ENCODE measurements around the gene TDO2. TPM values are rescaled to one million over a fixed set of nuclear protein-coding genes. Genes with fewer than 3 reads are reported as not detected.
"Not testable (repeated sequence)": the region's sequence is repeated elsewhere in the genome, so short reads cannot be mapped to it uniquely, and the experiment has no call there.

The TDO2 gene
- total and polyA plus RNA-seq, 4 donors = 0.15 to 0.79 (median 0.50) TPM

- no peaks in the 10 kb centered on the region for H3K36me3 ChIP-seq (ENCODE audit: control insufficient read depth, insufficient read depth, low read length)
- H3K27me3 ChIP-seq (ENCODE audit: control insufficient read depth, insufficient read depth, low read length) = no peaks in the 10 kb centered on the region
- WGBS (ENCODE audit: insufficient coverage) = no CpG with 5 or more reads among the region's 3 CpGs
- H3K4me1 ChIP-seq (ENCODE audit: control insufficient read depth, insufficient read depth, low read length) = no peaks in the 10 kb centered on the region
- H3K4me3 ChIP-seq (ENCODE audit: low read depth, low read length) = no peak overlapping the region
- H3K9me3 ChIP-seq (ENCODE audit: control insufficient read depth, insufficient read depth, low read length) = no peaks in the 10 kb centered on the region
- no peak overlapping the region for H3K27ac ChIP-seq (ENCODE audit: low read depth, low read length)
- DNase-seq (ENCODE audit: low read depth in 4 of 6, low spot score in 6 of 6) = no peak
Measured at GRCh38 chr4:155929833-155930232, 26.3 kb downstream of the TDO2 start.

GRCh38 chr4:155930330-155930729, 26.8 kb downstream of the TDO2 start:
- Histone ChIP-seq H3K4me1 (ENCODE audit: control insufficient read depth, insufficient read depth, low read length) (no peaks in the 10 kb centered on the region), H3K4me3 (ENCODE audit: low read depth, low read length) (no peak overlapping the region), H3K36me3 (ENCODE audit: control insufficient read depth, insufficient read depth, low read length) (no peaks in the 10 kb centered on the region), H3K9me3 (ENCODE audit: control insufficient read depth, insufficient read depth, low read length) (no peaks in the 10 kb centered on the region), H3K27ac (ENCODE audit: low read depth, low read length) (no peak overlapping the region), H3K27me3 (ENCODE audit: control insufficient read depth, insufficient read depth, low read length) (no peaks in the 10 kb centered on the region)
- no peak for DNase-seq (ENCODE audit: low read depth in 4 of 6, low spot score in 6 of 6)
- WGBS (ENCODE audit: insufficient coverage) = no CpG with 5 or more reads among the region's 2 CpGs

- Histone ChIP-seq H3K9me3 (ENCODE audit: control insufficient read depth, insufficient read depth, low read length) (no peaks in the 10 kb centered on the region), H3K4me1 (ENCODE audit: control insufficient read depth, insufficient read depth, low read length) (no peaks in the 10 kb centered on the region), H3K27me3 (ENCODE audit: control insufficient read depth, insufficient read depth, low read length) (no peaks in the 10 kb centered on the region), H3K36me3 (ENCODE audit: control insufficient read depth, insufficient read depth, low read length) (no peaks in the 10 kb centered on the region), H3K4me3 (ENCODE audit: low read depth, low read length) (no peak overlapping the region), H3K27ac (ENCODE audit: low read depth, low read length) (no peak overlapping the region)
- no peak for DNase-seq (ENCODE audit: low read depth in 4 of 6, low spot score in 6 of 6)
- no CpG with 5 or more reads among the region's 4 CpGs for WGBS (ENCODE audit: insufficient coverage)
Measured at GRCh38 chr4:155931634-155932033, 28.1 kb downstream of the TDO2 start.

GRCh38 chr4:155934634-155935033, 31.1 kb downstream of the TDO2 start:
- WGBS (ENCODE audit: insufficient coverage) = 83% methylated on average over 2 of the region's 4 CpGs
- H3K9me3 ChIP-seq (ENCODE audit: control insufficient read depth, insufficient read depth, low read length); H3K4me3 ChIP-seq (ENCODE audit: low read depth, low read length); H3K4me1 ChIP-seq (ENCODE audit: control insufficient read depth, insufficient read depth, low read length); H3K36me3 ChIP-seq (ENCODE audit: control insufficient read depth, insufficient read depth, low read length); H3K27ac ChIP-seq (ENCODE audit: low read depth, low read length); DNase-seq (ENCODE audit: low read depth in 4 of 6, low spot score in 6 of 6); H3K27me3 ChIP-seq (ENCODE audit: control insufficient read depth, insufficient read depth, low read length): not testable (repeated sequence)

GRCh38 chr4:155935389-155935986, 32.0 kb downstream of the TDO2 start:
- DNase-seq (ENCODE audit: low read depth in 4 of 6, low spot score in 6 of 6) = no peak
- no peak overlapping the region for H3K27ac ChIP-seq (ENCODE audit: low read depth, low read length)
- no peaks in the 10 kb centered on the region for H3K9me3 ChIP-seq (ENCODE audit: control insufficient read depth, insufficient read depth, low read length)
- no peaks in the 10 kb centered on the region for H3K36me3 ChIP-seq (ENCODE audit: control insufficient read depth, insufficient read depth, low read length)
- WGBS (ENCODE audit: insufficient coverage) = 94% methylated on average over 3 of the region's 4 CpGs
- H3K4me1 ChIP-seq (ENCODE audit: control insufficient read depth, insufficient read depth, low read length) = no peaks in the 10 kb centered on the region
- H3K27me3 ChIP-seq (ENCODE audit: control insufficient read depth, insufficient read depth, low read length) = no peaks in the 10 kb centered on the region
- no peak overlapping the region for H3K4me3 ChIP-seq (ENCODE audit: low read depth, low read length)

- DNase-seq (ENCODE audit: low read depth in 4 of 6, low spot score in 6 of 6) = no peak
- Histone ChIP-seq H3K9me3 (ENCODE audit: control insufficient read depth, insufficient read depth, low read length) (no peaks in the 10 kb centered on the region), H3K4me1 (ENCODE audit: control insufficient read depth, insufficient read depth, low read length) (no peaks in the 10 kb centered on the region), H3K36me3 (ENCODE audit: control insufficient read depth, insufficient read depth, low read length) (no peaks in the 10 kb centered on the region), H3K4me3 (ENCODE audit: low read depth, low read length) (no peak overlapping the region), H3K27me3 (ENCODE audit: control insufficient read depth, insufficient read depth, low read length) (no peaks in the 10 kb centered on the region), H3K27ac (ENCODE audit: low read depth, low read length) (no peak overlapping the region)
- WGBS (ENCODE audit: insufficient coverage) = 67% methylated on average over 1 of the region's 6 CpGs
Measured at GRCh38 chr4:155941085-155941790, 37.7 kb downstream of the TDO2 start.

GRCh38 chr4:155941820-155942219, 38.3 kb downstream of the TDO2 start:
- Histone ChIP-seq H3K4me3 (ENCODE audit: low read depth, low read length) (no peak overlapping the region), H3K27ac (ENCODE audit: low read depth, low read length) (no peak overlapping the region), H3K4me1 (ENCODE audit: control insufficient read depth, insufficient read depth, low read length) (no peaks in the 10 kb centered on the region), H3K27me3 (ENCODE audit: control insufficient read depth, insufficient read depth, low read length) (no peaks in the 10 kb centered on the region), H3K36me3 (ENCODE audit: control insufficient read depth, insufficient read depth, low read length) (no peaks in the 10 kb centered on the region), H3K9me3 (ENCODE audit: control insufficient read depth, insufficient read depth, low read length) (no peaks in the 10 kb centered on the region)
- WGBS (ENCODE audit: insufficient coverage) = no CpG with 5 or more reads among the region's 1 CpG
- DNase-seq (ENCODE audit: low read depth in 4 of 6, low spot score in 6 of 6) = no peak

GRCh38 chr4:155943605-155944291, 40.3 kb downstream of the TDO2 start:
- no peaks in the 10 kb centered on the region for H3K9me3 ChIP-seq (ENCODE audit: control insufficient read depth, insufficient read depth, low read length)
- H3K4me3 ChIP-seq (ENCODE audit: low read depth, low read length) = no peak overlapping the region
- no peaks in the 10 kb centered on the region for H3K27me3 ChIP-seq (ENCODE audit: control insufficient read depth, insufficient read depth, low read length)
- DNase-seq (ENCODE audit: low read depth in 4 of 6, low spot score in 6 of 6) = no peak
- H3K4me1 ChIP-seq (ENCODE audit: control insufficient read depth, insufficient read depth, low read length) = no peaks in the 10 kb centered on the region
- no CpG with 5 or more reads among the region's 3 CpGs for WGBS (ENCODE audit: insufficient coverage)
- H3K27ac ChIP-seq (ENCODE audit: low read depth, low read length) = no peak overlapping the region
- H3K36me3 ChIP-seq (ENCODE audit: control insufficient read depth, insufficient read depth, low read length) = no peaks in the 10 kb centered on the region

GRCh38 chr4:155944516-155944915, 41.0 kb downstream of the TDO2 start:
- Histone ChIP-seq H3K36me3 (ENCODE audit: control insufficient read depth, insufficient read depth, low read length) (no peaks in the 10 kb centered on the region), H3K27me3 (ENCODE audit: control insufficient read depth, insufficient read depth, low read length) (no peaks in the 10 kb centered on the region), H3K4me1 (ENCODE audit: control insufficient read depth, insufficient read depth, low read length) (no peaks in the 10 kb centered on the region), H3K9me3 (ENCODE audit: control insufficient read depth, insufficient read depth, low read length) (no peaks in the 10 kb centered on the region), H3K27ac (ENCODE audit: low read depth, low read length) (no peak overlapping the region), H3K4me3 (ENCODE audit: low read depth, low read length) (no peak overlapping the region)
- no peak for DNase-seq (ENCODE audit: low read depth in 4 of 6, low spot score in 6 of 6)
- WGBS (ENCODE audit: insufficient coverage) = 100% methylated on average over 1 of the region's 1 CpG

- Histone ChIP-seq H3K4me1 (ENCODE audit: control insufficient read depth, insufficient read depth, low read length) (no peaks in the 10 kb centered on the region), H3K4me3 (ENCODE audit: low read depth, low read length) (no peak overlapping the region), H3K27ac (ENCODE audit: low read depth, low read length) (no peak overlapping the region), H3K36me3 (ENCODE audit: control insufficient read depth, insufficient read depth, low read length) (no peaks in the 10 kb centered on the region), H3K9me3 (ENCODE audit: control insufficient read depth, insufficient read depth, low read length) (no peaks in the 10 kb centered on the region), H3K27me3 (ENCODE audit: control insufficient read depth, insufficient read depth, low read length) (no peaks in the 10 kb centered on the region)
- 100% methylated on average over 2 of the region's 4 CpGs for WGBS (ENCODE audit: insufficient coverage)
- no peak for DNase-seq (ENCODE audit: low read depth in 4 of 6, low spot score in 6 of 6)
Measured at GRCh38 chr4:155946486-155946885, 43.0 kb downstream of the TDO2 start.

Data from spinal cord (tissue), 10 donors.